ENCODE data around the gene LRRC51.

The LRRC51 gene

GRCh38 chr11:72112978-72113808 lies 32.5 kb downstream of the LRRC51 start:
- Histone ChIP-seq H3K79me1 (ENCODE audit: low read length) (no peaks in the 10 kb centered on the region), H2BK5ac (ENCODE audit: low read length) (no peak overlapping the region), H3K9ac (ENCODE audit: low read length) (peak overlapping the region; percentile 69), H3K4me3 (ENCODE audit: low read length) (no peak overlapping the region), H2BK120ac (ENCODE audit: low read depth, low read length) (no peak overlapping the region), H3K18ac (ENCODE audit: low read length) (no peak overlapping the region), H3K56ac (ENCODE audit: low read length) (peak overlapping the region; percentile 91), H3K27me3 (ENCODE audit: insufficient read depth, low read length, poor library complexity) (no peaks in the 10 kb centered on the region), H2AK5ac (ENCODE audit: low read length) (no peak overlapping the region), H3K79me2 (ENCODE audit: control insufficient read depth, insufficient read depth, low read length) (no peaks in the 10 kb centered on the region), H3K27ac (ENCODE audit: low read depth, low read length) (no peak overlapping the region), H3K4ac (ENCODE audit: low read depth, low read length) (peak overlapping the region; percentile 56), H2BK15ac (replicated peaks; ENCODE audit: low read depth) (no peak overlapping the region), H3K4me2 (ENCODE audit: low read length) (peak overlapping the region; percentile 49), H3K4me1 (ENCODE audit: control insufficient read depth, low read depth, low read length) (peaks cover 2% of the 10 kb centered on the region), H3K36me3 (ENCODE audit: control insufficient read depth, insufficient read depth, low read length) (no peaks in the 10 kb centered on the region), H4K8ac (ENCODE audit: low read depth, low read length) (peak overlapping the region; percentile 88), H4K5ac (ENCODE audit: low read length) (peak overlapping the region; percentile 60), H3K23ac (ENCODE audit: low read length) (no peak overlapping the region)
- no peak for DNase-seq
- no CpG with 5 or more reads among the region's 9 CpGs for WGBS (ENCODE audit: extremely low coverage, insufficient coverage, low lambda C conversion rate)

GRCh38 chr11:72114570-72114969 lies 33.9 kb downstream of the LRRC51 start:
- H3K79me2 ChIP-seq (ENCODE audit: control insufficient read depth, insufficient read depth, low read length), result no peaks in the 10 kb centered on the region
- H2BK5ac ChIP-seq (ENCODE audit: low read length), result no peak overlapping the region
- no peak overlapping the region for H3K56ac ChIP-seq (ENCODE audit: low read length)
- peaks cover 2% of the 10 kb centered on the region for H3K4me1 ChIP-seq (ENCODE audit: control insufficient read depth, low read depth, low read length)
- no peak overlapping the region for H3K9ac ChIP-seq (ENCODE audit: low read length)
- H2BK15ac ChIP-seq (replicated peaks; ENCODE audit: low read depth), result no peak overlapping the region
- H2AK5ac ChIP-seq (ENCODE audit: low read length), result no peak overlapping the region
- H3K4me3 ChIP-seq (ENCODE audit: low read length), result no peak overlapping the region
- no peak overlapping the region for H3K27ac ChIP-seq (ENCODE audit: low read depth, low read length)
- no peak overlapping the region for H2BK120ac ChIP-seq (ENCODE audit: low read depth, low read length)
- H3K79me1 ChIP-seq (ENCODE audit: low read length), result no peaks in the 10 kb centered on the region
- H3K4ac ChIP-seq (ENCODE audit: low read depth, low read length), result no peak overlapping the region
- no peaks in the 10 kb centered on the region for H3K27me3 ChIP-seq (ENCODE audit: insufficient read depth, low read length, poor library complexity)
- H3K4me2 ChIP-seq (ENCODE audit: low read length), result no peak overlapping the region
- no peak overlapping the region for H4K8ac ChIP-seq (ENCODE audit: low read depth, low read length)
- H3K23ac ChIP-seq (ENCODE audit: low read length), result no peak overlapping the region
- no peak overlapping the region for H3K18ac ChIP-seq (ENCODE audit: low read length)
- no peak overlapping the region for H4K5ac ChIP-seq (ENCODE audit: low read length)
- H3K36me3 ChIP-seq (ENCODE audit: control insufficient read depth, insufficient read depth, low read length), result no peaks in the 10 kb centered on the region
- whole genome bisulfite sequencing (ENCODE audit: extremely low coverage, insufficient coverage, low lambda C conversion rate), result no CpG with 5 or more reads among the region's 1 CpG
- no peak for DNase-seq

DNA sequence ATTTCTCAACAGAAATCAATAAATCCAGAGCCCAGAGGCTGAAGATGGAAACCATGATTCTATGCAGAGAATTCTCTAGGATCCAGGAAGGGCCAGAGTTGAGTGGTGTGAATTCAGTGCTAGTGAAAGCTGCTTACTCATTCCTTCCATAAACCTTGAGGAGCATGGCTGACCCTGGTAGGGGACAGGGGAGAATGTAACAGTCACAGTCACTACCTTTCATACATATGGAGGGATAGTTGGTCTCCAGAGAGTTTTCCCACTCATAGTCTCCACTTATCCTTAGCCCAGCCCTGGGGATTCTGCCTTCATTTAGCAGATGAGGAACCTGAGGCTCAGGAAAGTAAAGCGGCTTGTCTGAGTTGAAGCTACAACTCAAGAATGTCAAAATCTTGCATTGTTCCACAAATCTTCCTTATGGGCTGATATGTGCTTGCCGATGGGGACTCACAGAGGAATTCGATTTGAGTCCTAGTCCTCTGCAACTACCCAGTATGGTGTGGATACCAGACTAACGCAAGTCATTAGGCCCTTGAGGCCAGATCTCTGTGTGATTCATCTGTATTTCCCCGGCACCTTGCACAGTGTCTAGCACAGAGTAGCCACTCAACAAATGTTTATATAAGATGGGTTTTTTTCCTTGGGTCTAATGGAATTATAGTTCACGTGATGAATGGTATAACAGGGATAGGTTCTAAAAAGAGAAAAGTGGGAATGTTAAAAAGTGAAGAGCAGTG lies 35.5 kb downstream of the LRRC51 start:
- Histone ChIP-seq H3K4me1 (ENCODE audit: control insufficient read depth, low read depth, low read length) (peaks cover 2% of the 10 kb centered on the region), H3K4ac (ENCODE audit: low read depth, low read length) (no peak overlapping the region), H3K9ac (ENCODE audit: low read length) (no peak overlapping the region), H3K4me2 (ENCODE audit: low read length) (no peak overlapping the region), H3K4me3 (ENCODE audit: low read length) (no peak overlapping the region), H4K5ac (ENCODE audit: low read length) (no peak overlapping the region), H3K18ac (ENCODE audit: low read length) (no peak overlapping the region), H3K79me1 (ENCODE audit: low read length) (no peaks in the 10 kb centered on the region), H2AK5ac (ENCODE audit: low read length) (no peak overlapping the region), H3K23ac (ENCODE audit: low read length) (no peak overlapping the region), H3K36me3 (ENCODE audit: control insufficient read depth, insufficient read depth, low read length) (no peaks in the 10 kb centered on the region), H2BK5ac (ENCODE audit: low read length) (no peak overlapping the region), H3K27me3 (ENCODE audit: insufficient read depth, low read length, poor library complexity) (no peaks in the 10 kb centered on the region), H4K8ac (ENCODE audit: low read depth, low read length) (no peak overlapping the region), H3K56ac (ENCODE audit: low read length) (no peak overlapping the region), H2BK120ac (ENCODE audit: low read depth, low read length) (no peak overlapping the region), H3K79me2 (ENCODE audit: control insufficient read depth, insufficient read depth, low read length) (no peaks in the 10 kb centered on the region), H3K27ac (ENCODE audit: low read depth, low read length) (no peak overlapping the region), H2BK15ac (replicated peaks; ENCODE audit: low read depth) (no peak overlapping the region)
- WGBS (ENCODE audit: extremely low coverage, insufficient coverage, low lambda C conversion rate), result 100% methylated on average over 1 of the region's 6 CpGs
- DNase-seq, result no peak

GRCh38 chr11:72119198-72119597 lies 38.5 kb downstream of the LRRC51 start:
- H3K56ac ChIP-seq (ENCODE audit: low read length), result no peak overlapping the region
- no peak overlapping the region for H2AK5ac ChIP-seq (ENCODE audit: low read length)
- H3K9ac ChIP-seq (ENCODE audit: low read length), result no peak overlapping the region
- no peak overlapping the region for H4K5ac ChIP-seq (ENCODE audit: low read length)
- no peak overlapping the region for H3K4me2 ChIP-seq (ENCODE audit: low read length)
- H3K4ac ChIP-seq (ENCODE audit: low read depth, low read length), result no peak overlapping the region
- H2BK5ac ChIP-seq (ENCODE audit: low read length), result no peak overlapping the region
- no peaks in the 10 kb centered on the region for H3K27me3 ChIP-seq (ENCODE audit: insufficient read depth, low read length, poor library complexity)
- no peak overlapping the region for H4K8ac ChIP-seq (ENCODE audit: low read depth, low read length)
- H3K4me3 ChIP-seq (ENCODE audit: low read length), result no peak overlapping the region
- no peaks in the 10 kb centered on the region for H3K79me2 ChIP-seq (ENCODE audit: control insufficient read depth, insufficient read depth, low read length)
- H3K4me1 ChIP-seq (ENCODE audit: control insufficient read depth, low read depth, low read length), result no peaks in the 10 kb centered on the region
- no peak overlapping the region for H2BK120ac ChIP-seq (ENCODE audit: low read depth, low read length)
- no peak overlapping the region for H2BK15ac ChIP-seq (replicated peaks; ENCODE audit: low read depth)
- no CpG with 5 or more reads among the region's 6 CpGs for WGBS (ENCODE audit: extremely low coverage, insufficient coverage, low lambda C conversion rate)
- H3K27ac ChIP-seq (ENCODE audit: low read depth, low read length), result no peak overlapping the region
- no peaks in the 10 kb centered on the region for H3K36me3 ChIP-seq (ENCODE audit: control insufficient read depth, insufficient read depth, low read length)
- no peak overlapping the region for H3K18ac ChIP-seq (ENCODE audit: low read length)
- H3K23ac ChIP-seq (ENCODE audit: low read length), result no peak overlapping the region
- DNase-seq, result no peak
- H3K79me1 ChIP-seq (ENCODE audit: low read length), result no peaks in the 10 kb centered on the region

GRCh38 chr11:72120930-72121329 lies 40.3 kb downstream of the LRRC51 start:
- WGBS (ENCODE audit: extremely low coverage, insufficient coverage, low lambda C conversion rate), result no CpG with 5 or more reads among the region's 2 CpGs
- Histone ChIP-seq H3K79me1 (ENCODE audit: low read length) (no peaks in the 10 kb centered on the region), H3K36me3 (ENCODE audit: control insufficient read depth, insufficient read depth, low read length) (no peaks in the 10 kb centered on the region), H3K18ac (ENCODE audit: low read length) (no peak overlapping the region), H3K4me3 (ENCODE audit: low read length) (no peak overlapping the region), H3K4ac (ENCODE audit: low read depth, low read length) (no peak overlapping the region), H2BK15ac (replicated peaks; ENCODE audit: low read depth) (no peak overlapping the region), H3K9ac (ENCODE audit: low read length) (no peak overlapping the region), H2BK5ac (ENCODE audit: low read length) (no peak overlapping the region), H3K23ac (ENCODE audit: low read length) (no peak overlapping the region), H3K27ac (ENCODE audit: low read depth, low read length) (no peak overlapping the region), H2BK120ac (ENCODE audit: low read depth, low read length) (no peak overlapping the region), H3K27me3 (ENCODE audit: insufficient read depth, low read length, poor library complexity) (no peaks in the 10 kb centered on the region), H3K4me1 (ENCODE audit: control insufficient read depth, low read depth, low read length) (no peaks in the 10 kb centered on the region), H4K5ac (ENCODE audit: low read length) (no peak overlapping the region), H2AK5ac (ENCODE audit: low read length) (no peak overlapping the region), H3K56ac (ENCODE audit: low read length) (no peak overlapping the region), H3K4me2 (ENCODE audit: low read length) (no peak overlapping the region), H3K79me2 (ENCODE audit: control insufficient read depth, insufficient read depth, low read length) (no peaks in the 10 kb centered on the region), H4K8ac (ENCODE audit: low read depth, low read length) (no peak overlapping the region)
- DNase-seq, result no peak
